CD4-positive, alpha-beta T cell treated with Interleukin-6 for 4 hours (primary cell): Measurements from ENCODE around the gene HACL1.
"Not testable (repeated sequence)": the region's sequence is repeated elsewhere in the genome, so short reads cannot be mapped to it uniquely, and the experiment has no call there.

Source experiments
- DNase-seq: peaks from one replicate; pipeline ENCODE4 v3.0.0-alpha.2; 2020; ENCODE audit warnings: mixed read lengths

Gene HACL1

DNA sequence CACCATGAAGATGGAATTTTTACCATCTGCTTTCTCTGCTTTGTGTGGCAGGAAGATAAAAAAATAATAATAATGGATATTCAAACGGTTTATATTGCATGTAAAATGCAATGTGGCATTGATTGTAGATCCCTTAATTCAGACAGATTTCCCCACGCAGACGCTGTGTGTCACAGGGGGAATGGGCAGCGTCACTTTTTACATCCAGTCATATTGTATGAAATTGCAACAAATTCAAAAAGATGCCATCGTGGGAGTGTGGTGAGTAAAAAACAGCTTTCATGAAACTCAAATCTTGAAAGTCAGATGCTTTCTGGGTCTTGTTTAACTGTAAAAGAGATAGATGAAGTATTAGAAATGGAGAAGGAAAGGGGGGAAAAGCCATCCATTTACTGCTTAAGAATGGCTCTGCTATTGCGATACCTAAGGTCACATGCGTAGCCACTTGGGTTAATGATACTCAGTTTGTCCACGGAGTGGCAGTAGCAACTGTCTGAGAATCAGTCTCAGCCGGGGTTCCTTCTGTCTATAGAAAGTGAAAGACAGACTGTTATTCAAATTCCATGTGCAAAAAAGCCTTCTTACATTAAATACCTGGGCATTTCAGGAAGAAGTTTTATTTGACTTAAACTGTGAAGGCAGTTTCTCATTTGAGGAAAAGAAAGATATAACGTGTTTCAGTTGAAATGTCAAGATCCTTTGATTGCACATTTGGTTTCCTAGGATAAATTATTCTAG lies 28.7 kb upstream of the HACL1 start:
- peak; percentile 74 for DNase-seq

GRCh38 chr3:15628967-15629366 lies 27.6 kb upstream of the HACL1 start:
- no peak for DNase-seq

DNA sequence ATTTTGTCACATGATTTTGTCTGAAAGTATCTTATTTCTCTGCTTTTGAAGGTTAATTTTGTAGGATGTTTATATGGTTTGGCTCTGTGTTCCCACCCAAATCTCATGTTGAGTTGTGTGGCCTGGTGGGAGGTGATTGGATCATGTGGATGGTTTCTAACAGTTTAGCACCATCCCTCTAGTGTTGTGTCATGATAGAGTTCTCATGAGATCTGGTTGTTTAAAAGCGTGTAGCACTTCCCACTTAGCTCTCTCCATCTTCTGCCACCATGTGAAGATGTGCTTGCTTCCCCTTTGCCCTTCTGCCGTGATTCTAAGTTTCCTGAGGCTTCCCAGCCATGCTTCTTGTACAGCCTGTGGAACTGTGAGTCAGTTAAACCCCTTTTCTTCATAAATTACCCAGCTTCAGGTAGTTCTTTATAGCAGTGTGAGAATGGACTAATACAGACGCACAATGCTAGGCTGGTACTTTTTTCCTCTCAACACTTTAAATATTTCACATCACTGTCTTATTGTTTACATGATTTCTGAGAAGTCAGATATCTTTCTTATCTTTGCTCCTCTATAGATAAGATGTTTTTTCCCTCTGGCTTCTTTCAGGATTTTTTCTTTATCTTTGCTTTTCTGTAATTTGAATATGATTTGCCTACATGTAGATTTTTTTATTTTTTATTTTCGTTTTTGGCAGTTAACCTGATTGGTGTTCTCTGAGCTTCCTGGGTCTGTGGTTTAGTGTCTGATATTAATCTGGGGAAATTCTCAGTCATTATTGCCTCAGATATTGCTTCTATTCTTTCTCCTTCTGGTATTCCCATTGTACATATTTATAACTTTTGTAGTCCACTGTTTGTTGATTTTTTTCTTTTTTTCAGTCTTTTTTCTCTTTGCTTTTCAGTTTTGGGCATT lies 22.4 kb upstream of the HACL1 start:
- no peak for DNase-seq

DNA sequence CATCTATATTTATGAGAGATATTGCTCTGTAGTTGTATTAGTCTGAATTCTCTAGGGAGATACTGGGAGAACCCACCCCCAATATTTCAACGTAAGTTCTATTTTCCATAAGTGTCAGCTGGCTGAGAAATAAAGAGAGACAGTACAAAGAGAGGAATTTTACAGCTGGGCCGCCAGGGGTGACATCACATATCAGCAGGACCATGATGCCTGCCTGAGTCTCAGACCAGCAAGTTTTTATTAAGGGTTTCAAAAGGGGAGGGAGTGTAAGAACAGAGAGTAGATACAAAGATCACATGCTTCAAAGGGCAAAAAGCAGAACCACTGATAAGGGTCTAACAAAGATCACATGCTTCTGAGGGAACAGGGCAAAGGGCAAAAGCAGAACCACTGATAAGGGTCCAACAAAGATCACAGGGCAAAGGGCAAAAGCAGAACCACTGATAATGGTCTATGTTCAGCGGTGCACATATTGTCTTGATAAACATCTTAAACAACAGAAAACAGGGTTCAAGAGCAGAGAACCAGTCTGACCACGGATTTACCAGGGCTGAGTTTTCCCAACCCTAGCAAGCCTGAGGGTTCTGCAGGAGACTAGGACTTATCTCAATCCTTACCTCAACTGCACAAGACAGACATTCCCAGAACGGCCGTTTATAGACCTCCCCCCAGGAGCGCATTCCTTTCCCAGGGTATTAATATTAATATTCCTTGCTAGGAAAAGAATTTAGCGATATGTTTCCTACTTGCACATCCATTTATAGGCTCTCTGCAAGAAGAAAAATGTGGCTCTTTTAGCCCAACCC lies 18.5 kb upstream of the HACL1 start:
- DNase-seq: not testable (repeated sequence)

GRCh38 chr3:15616053-15616452 lies 14.7 kb upstream of the HACL1 start:
- DNase-seq: no peak

DNA sequence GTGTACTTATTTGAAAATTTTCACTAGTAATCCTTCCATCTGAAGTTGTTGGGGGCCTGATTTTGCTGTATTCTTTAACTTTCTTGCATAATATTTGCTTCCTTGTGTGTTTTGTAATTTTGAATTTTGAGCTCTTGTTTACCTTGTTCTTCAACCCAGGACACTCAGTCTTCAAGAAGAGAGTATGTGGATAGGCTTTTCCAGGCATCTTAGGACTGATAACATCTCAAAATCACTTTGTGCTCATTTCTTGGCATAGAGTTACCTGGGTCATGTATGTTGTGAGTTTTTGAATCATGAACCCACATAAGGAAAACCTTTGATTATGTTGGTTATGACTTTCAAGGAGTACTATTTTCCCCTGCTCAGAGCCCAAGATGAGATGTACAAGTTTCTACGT lies 13.6 kb upstream of the HACL1 start:
- no peak for DNase-seq

GRCh38 chr3:15612001-15612400 lies 10.6 kb upstream of the HACL1 start:
- DNase-seq: no peak

- no peak for DNase-seq
Measured at GRCh38 chr3:15611018-15611417, 9.6 kb upstream of the HACL1 start.

GRCh38 chr3:15610082-15610759 lies 8.9 kb upstream of the HACL1 start:
- no peak for DNase-seq

GRCh38 chr3:15606434-15606891 lies 5.1 kb upstream of the HACL1 start:
- no peak for DNase-seq

- not testable (repeated sequence) for DNase-seq
Measured at GRCh38 chr3:15604584-15604983, 3.2 kb upstream of the HACL1 start.

DNA sequence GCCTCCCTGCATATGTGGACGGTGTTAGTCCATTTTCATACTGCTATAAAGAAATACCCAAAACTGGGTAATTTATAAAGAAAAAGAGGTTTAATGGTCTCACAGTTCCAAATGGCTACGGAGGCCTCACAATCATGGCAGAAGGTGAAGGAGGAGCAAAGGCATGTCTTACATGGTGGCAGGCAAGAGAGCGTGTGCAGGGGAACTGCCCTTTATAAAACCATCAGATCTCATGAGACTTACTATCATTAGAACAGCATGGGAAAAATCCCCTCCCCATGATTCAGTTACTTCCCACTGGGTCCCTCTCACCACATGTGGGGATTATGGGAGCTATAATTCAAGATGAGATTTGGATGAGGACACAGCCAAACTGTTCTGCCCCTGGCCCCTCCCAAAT lies 1.4 kb upstream of the HACL1 start:
- DNase-seq: not testable (repeated sequence)

GRCh38 chr3:15602146-15602536 lies 772 bp upstream of the HACL1 start:
- no peak for DNase-seq

GRCh38 chr3:15601046-15601398 lies 347 bp downstream of the HACL1 start:
- no peak for DNase-seq

GRCh38 chr3:15595955-15596354 lies 5.4 kb downstream of the HACL1 start:
- no peak for DNase-seq

- DNase-seq: no peak
Measured at GRCh38 chr3:15592968-15593367, 8.4 kb downstream of the HACL1 start.

GRCh38 chr3:15591928-15592327 lies 9.4 kb downstream of the HACL1 start:
- no peak for DNase-seq

DNA sequence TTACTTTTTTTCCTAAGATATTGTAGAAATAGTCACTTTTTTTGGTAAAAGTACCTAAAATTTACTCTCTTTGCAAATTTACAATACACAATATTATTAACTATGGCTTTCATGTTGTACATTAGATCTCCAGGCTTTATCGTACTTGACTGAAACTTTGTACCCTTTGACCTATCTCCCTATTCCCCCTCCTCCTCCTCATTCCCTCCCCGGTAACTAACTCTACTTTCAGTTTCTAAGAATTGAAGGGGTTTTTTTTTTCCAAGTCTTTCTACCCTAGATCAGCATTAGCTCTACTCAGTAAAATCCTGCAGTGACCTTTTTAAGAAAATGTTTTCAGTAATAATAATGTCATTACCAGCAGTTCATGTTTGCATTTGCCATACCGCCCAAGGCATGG lies 10.1 kb downstream of the HACL1 start:
- DNase-seq: no peak

DNA sequence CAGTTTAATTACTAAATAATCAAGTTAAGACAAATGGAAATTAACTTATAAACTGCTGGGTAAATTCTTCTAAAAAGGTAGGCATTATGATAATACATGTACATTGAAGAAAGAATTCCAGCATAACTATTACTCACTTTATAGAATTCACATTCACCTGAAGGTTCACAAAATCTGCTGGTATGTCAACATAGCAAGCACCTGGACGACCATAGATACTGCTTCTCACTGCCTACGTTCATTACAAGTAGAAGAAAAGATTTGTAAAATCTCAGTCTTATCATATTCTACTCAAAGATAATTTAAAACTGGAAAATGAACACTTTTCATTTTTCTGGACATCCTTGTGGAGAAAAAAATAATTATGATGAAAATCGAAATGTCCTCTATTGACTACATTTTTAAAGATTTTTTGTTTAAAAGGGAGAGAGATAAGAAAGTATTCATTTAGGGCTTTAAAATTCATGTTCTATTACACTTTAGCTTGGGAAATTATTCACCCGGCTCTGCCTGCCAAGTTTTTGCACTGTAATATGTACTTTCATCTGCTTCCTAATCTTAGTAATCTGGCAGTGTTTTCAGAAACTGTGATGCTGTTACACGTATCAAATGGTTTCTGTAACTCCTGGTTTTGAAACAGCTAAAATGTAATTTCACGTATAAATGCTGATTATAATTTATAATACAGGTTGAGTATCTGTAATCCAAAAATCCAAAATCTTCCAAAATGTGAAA lies 16.1 kb downstream of the HACL1 start:
- DNase-seq: no peak

DNA sequence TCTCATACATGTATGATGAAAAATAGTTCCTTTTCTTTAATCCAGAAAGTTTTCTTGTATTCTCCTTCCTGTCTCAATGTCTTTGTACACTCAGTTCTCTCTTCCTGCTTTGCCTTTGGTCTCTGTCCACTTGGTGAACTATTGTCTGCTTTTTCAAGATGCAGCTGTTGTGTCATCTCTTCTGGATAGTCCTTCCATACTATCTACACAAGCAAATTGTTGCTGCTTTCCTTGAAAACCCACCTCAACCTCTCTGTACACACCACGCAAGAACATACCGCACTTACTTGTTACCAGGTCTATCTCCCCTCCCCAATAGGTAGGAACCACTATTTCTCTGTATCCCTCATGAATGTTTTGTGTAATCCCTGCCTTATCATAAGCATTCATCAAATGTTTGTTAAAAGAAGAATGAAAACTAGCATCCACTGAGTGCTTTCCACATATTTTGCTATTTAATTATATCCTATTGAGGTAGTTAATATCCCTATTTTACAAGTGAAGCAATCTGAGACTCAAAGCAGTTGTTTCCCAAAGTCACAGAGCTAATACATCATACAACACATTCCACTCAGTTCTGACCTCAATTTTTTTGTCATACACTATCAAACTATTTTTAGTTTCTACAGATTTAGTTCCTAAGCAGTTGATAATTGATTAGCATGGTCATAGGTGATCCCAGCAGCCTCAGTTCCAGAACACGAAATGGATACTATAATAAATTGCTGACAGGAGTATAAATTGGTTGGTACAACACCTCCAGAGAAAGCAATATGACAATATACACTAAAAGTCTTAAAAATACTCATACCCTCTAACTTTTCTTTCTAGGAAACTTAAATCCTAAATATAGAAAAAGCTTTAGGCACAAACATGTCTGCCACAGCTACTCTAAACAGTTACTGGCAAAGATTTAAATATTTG lies 19.6 kb downstream of the HACL1 start:
- no peak for DNase-seq

DNA sequence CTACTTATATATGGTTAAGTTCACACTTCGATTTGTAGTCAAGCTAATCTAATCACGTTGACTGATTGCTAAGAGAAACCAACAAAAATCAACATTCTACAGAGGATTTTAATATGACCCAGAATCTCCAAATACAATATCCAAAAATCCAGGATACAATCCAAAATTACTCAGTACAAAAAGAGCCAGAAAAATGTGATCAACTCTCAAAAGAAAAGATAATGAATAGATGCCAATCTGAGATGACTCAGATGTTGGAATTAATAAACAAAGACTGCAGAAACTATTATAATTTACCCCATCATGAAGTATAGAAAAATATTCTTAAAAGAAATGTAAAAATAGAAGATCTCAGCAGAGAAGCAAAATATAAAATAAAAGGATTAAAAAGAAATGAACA lies 22.3 kb downstream of the HACL1 start:
- DNase-seq: no peak
